Stomach (tissue), 9 donors: Measurements from ENCODE around the gene MPG. TPM values are rescaled to one million over a fixed set of nuclear protein-coding genes. Genes with fewer than 3 reads are reported as not detected.

Experiments
- DNase-seq, 2 donors: peaks; one replicate each; pipeline versions ENCODE4 v3.0.0 to v3.0.0-alpha.2; 2013 to 2019
- H3K27ac ChIP-seq, 5 donors: fragments of 200-600 bp in 4 of 5; sonication (generic) in 4 of 5; one replicate each; pipeline ENCODE4 v1.5.1; 2013 to 2019; ENCODE audit warnings: mild to moderate bottlenecking in 1 of 5, moderate library complexity in 1 of 5
- H3K27me3 ChIP-seq, 3 donors: fragments of 200-600 bp; sonication (generic); one replicate each; pipeline ENCODE4 v1.5.1; 2017 to 2019; ENCODE audit warnings: mixed run types in 1 of 3
- H3K36me3 ChIP-seq, 4 donors: fragments of 200-600 bp; sonication (generic); 1 replicate in 3 of 4; 2 replicates in 1 of 4; pipeline ENCODE4 v1.5.1; 2016 to 2019
- H3K4me1 ChIP-seq, 4 donors: fragments of 200-600 bp; sonication (generic); one replicate each; pipeline ENCODE4 v1.5.1; 2016 to 2019
- H3K4me3 ChIP-seq, 4 donors: fragments of 200-600 bp; sonication (generic) in 3 of 4; one replicate each; pipeline ENCODE4 v1.5.1; 2016 to 2019; ENCODE audit warnings: mild to moderate bottlenecking in 1 of 4
- H3K9me3 ChIP-seq, 4 donors: fragments of 200-600 bp; sonication (generic); one replicate each; pipeline ENCODE4 v1.5.1; 2016 to 2019
- CTCF ChIP-seq, 7 experiments: fragments of 450-650 bp in 4 of 7; fragments of 200-600 bp in 3 of 7; sonication (generic) in 3 of 7; IDR thresholded peaks; one replicate each; pipeline ENCODE4 v1.5.1; 2016 to 2019; ENCODE audit warnings: antibody characterized with exemption in 7 of 7, control low read depth in 2 of 7, mild to moderate bottlenecking in 1 of 7
- EP300 ChIP-seq: sonication (generic); formaldehyde crosslinking; IDR thresholded peaks from one replicate; pipeline ENCODE4 v1.6.1; 2017; ENCODE audit warnings: antibody characterized with exemption
- POLR2A ChIP-seq, 4 donors: fragments of 450-650 bp; IDR thresholded peaks; one replicate each; pipeline ENCODE4 v1.6.1; 2016; ENCODE audit warnings: antibody characterized with exemption in 4 of 4, control low read depth in 2 of 4, mild to moderate bottlenecking in 1 of 4, moderate library complexity in 1 of 4
- POLR2AphosphoS5 ChIP-seq, 3 donors: sonication (generic); formaldehyde crosslinking; IDR thresholded peaks; one replicate each; pipeline ENCODE4 v1.6.1; 2016; ENCODE audit warnings: antibody characterized with exemption in 3 of 3
- WGBS, 5 donors: extraction: QIAGEN DNeasy Blood & Tissue Kit in 3 of 5; methylation state at CpG; one replicate each; pipeline versions ENCODE4 v1.1.5 to v1.1.7; 2013 to 2018; 5-methylcytosine and 5-hydroxymethylcytosine counted together
- intact Hi-C: fragments of 100-400 bp; cut with DNase I; formaldehyde crosslinking; loops from one replicate; pipeline ENCODE4 v1.15.1; 2023; ENCODE audit warnings: low total_unique reads
- polyA plus RNA-seq, 3 donors: library from polyadenylated mRNA; stranded (reverse); fragments of 200-250 nt; gene quantifications; one replicate each; pipeline ENCODE4 v1.2.3, GENCODE V29; 2013
- total RNA-seq, 5 donors: library from RNA; depleted of rRNA; stranded (reverse); fragments of >200 nt; gene quantifications; one replicate each; pipeline versions ENCODE4 v1.1.0 to v1.2.3, GENCODE V29; 2014 to 2016
- donor health status: healthy with polysubstance abuse.
- donor health status: Bipolar disorder and iron deficiency.
- donor health status: healthy.

Gene MPG
- total and polyA plus RNA-seq, 8 donors: 33.3 to 112 (median 89.3) TPM

- no peak overlapping the region for H3K27ac ChIP-seq
- DNase-seq: no peak
- intact Hi-C loops: no loop called here
These were observed 19.3 kb upstream of the MPG start for GRCh38 chr16:58491-59439.

DNA sequence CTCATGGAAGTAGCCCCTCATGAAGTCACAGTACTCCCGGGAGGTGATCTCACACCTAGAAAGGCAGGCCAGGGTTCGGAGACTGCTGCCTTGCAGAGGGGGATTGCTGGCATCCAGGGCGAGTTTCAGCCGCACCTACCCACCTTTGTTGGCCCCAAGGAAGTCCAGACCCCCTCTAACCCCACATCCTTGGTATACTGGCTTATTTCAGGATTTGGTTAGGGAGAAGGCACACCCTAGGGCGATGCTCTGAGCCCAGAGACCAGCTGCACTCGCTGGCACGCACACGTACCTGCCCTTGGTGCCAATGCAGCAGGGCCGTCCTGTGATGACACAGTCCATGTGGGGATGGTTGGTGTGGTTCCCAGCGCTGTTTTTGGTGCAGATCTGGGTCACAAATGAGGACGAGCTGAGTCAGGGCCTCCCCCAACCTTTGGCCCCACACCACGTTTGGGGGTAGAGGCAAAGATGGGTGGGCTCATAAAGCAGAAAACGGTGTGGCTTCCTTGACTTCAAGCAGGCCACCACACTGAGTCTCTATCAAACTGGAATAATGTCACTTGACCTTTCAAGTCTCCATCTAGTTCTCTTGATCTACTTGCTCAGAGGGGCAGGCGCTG is 18.5 kb upstream of the MPG start:
- intact Hi-C loops: no loop called here
- TF ChIP-seq POLR2A (IDR thresholded peaks at IDR 0.05): no peak
- no peak for TF ChIP-seq CTCF (IDR thresholded peaks at IDR 0.05)
- TF ChIP-seq EP300: no peak
- TF ChIP-seq POLR2AphosphoS5 (IDR thresholded peaks at IDR 0.05): no peak
- Histone ChIP-seq H3K27ac (no peak overlapping the region), H3K9me3 (no peaks in the 10 kb centered on the region), H3K4me1 (peaks cover 0 to 10% (median 2%) of the 10 kb centered on the region in 4 donors), H3K36me3 (peaks cover 77 to 94% (median 92%) of the 10 kb centered on the region in 4 donors), H3K4me3 (no peak overlapping the region), H3K27me3 (no peaks in the 10 kb centered on the region)
- 83 to 89% (median 87%) methylated on average over 12 to 14 of the region's 14 CpGs for WGBS, 5 donors
- DNase-seq: no peak

More at GRCh38 chr16:58491-59439, 19.3 kb upstream of the MPG start:
- Histone ChIP-seq H3K36me3 (peaks cover 71 to 86% (median 85%) of the 10 kb centered on the region in 4 donors), H3K27me3 (no peaks in the 10 kb centered on the region), H3K4me3 (no peak overlapping the region), H3K4me1 (peaks cover 5 to 16% (median 8%) of the 10 kb centered on the region in 4 donors), H3K9me3 (no peaks in the 10 kb centered on the region)
- WGBS, 5 donors: 81 to 84% (median 82%) methylated on average over 21 to 29 of the region's 29 CpGs
- TF ChIP-seq EP300: no peak
- no peak for TF ChIP-seq POLR2AphosphoS5 (IDR thresholded peaks at IDR 0.05)
- TF ChIP-seq CTCF (IDR thresholded peaks at IDR 0.05): no peak
- TF ChIP-seq POLR2A (IDR thresholded peaks at IDR 0.05): no peak

- H3K36me3 ChIP-seq: peaks cover 79 to 98% (median 96%) of the 10 kb centered on the region in 4 donors
These were observed 17.9 kb upstream of the MPG start for GRCh38 chr16:60166-60565.

More at GRCh38 chr16:60166-60565, 17.9 kb upstream of the MPG start:
- Histone ChIP-seq H3K4me3 (no peak overlapping the region), H3K27ac (no peak overlapping the region), H3K27me3 (no peaks in the 10 kb centered on the region), H3K9me3 (no peaks in the 10 kb centered on the region), H3K4me1 (peaks cover 0 to 5% (median 0%) of the 10 kb centered on the region in 4 donors)
- TF ChIP-seq POLR2A (IDR thresholded peaks at IDR 0.05) (no peak), CTCF (IDR thresholded peaks at IDR 0.05) (no peak), EP300 (no peak), POLR2AphosphoS5 (IDR thresholded peaks at IDR 0.05) (no peak)
- intact Hi-C loops: no loop called here
- 76 to 82% (median 82%) methylated on average over 11 of the region's 11 CpGs for WGBS, 5 donors
- no peak for DNase-seq
